GM18502 (cell line): Measurements from ENCODE around the gene PCSK6.
"Not testable (repeated sequence)": the region's sequence is repeated elsewhere in the genome, so short reads cannot be mapped to it uniquely, and the experiment has no call there.

Experiments
- ATAC-seq: cut with Tn5 transposase; IDR thresholded peaks from one replicate; pipeline ENCODE4 v1.9.1; 2021; ENCODE audit warnings: mild to moderate bottlenecking; ENCODE audit not compliant: unreplicated experiment, poor library complexity

The PCSK6 gene

GRCh38 chr15:101466188-101466587, 23.3 kb downstream of the PCSK6 start:
- ATAC-seq, result no peak

GRCh38 chr15:101464999-101465669, 24.4 kb downstream of the PCSK6 start:
- no peak for ATAC-seq

- ATAC-seq, result no peak
Measured at GRCh38 chr15:101464256-101464998, 25.1 kb downstream of the PCSK6 start.

- ATAC-seq, result not testable (repeated sequence)
Measured at GRCh38 chr15:101463696-101464095, 25.8 kb downstream of the PCSK6 start.

GRCh38 chr15:101463270-101463669, 26.2 kb downstream of the PCSK6 start:
- ATAC-seq, result no peak

DNA sequence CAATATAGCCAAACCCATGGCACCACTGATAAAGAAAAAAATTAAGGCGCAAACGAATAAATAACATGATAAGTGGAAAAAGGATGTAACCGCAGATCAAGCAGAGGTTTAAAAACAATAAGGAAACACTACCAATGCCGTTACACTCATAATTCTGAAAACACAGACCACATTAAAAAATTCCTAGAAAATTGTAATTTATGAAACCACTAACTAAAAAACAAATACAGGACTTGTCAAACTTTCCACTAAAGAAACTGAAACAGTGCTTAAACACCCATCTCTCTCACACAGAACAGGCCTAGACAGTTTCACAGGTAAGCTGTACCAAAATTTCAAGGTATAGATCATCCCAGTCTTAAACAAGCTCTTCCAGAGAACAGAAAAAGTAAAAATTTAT, 28.4 kb downstream of the PCSK6 start:
- no peak for ATAC-seq

DNA sequence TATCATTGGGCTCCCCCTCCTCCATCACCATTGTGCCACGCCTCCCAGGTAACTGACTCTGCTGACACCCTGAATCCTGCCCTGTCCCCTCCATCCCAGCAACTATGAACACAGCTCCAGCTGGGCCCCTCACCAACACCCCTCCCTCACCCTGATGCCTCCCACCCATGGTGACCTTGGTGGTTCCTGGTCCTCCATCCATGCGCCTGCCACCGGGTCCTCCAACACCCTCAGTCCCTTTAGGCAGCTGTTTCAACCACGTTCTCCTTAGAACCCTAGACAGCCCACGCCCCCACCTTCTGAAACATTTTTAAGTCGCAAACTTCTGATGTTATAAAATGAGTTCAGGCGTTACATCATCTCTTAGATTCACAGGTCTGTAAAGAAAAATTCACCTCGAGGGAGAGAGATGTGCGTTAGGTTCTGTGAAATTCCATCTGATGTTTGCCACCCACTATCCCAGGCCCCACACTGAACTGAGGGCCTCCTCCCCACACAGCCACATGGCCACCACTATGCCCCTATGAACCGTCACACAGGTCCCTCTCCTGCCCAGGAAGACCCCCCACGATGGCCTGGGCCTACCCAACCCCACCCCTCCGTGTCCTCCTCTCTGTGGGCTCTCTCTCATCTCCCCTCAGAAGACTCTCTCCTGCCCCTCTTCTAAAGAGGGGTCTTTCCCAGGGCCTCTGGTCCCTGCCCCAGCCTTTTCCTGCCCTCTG, 29.8 kb downstream of the PCSK6 start:
- ATAC-seq, result no peak

DNA sequence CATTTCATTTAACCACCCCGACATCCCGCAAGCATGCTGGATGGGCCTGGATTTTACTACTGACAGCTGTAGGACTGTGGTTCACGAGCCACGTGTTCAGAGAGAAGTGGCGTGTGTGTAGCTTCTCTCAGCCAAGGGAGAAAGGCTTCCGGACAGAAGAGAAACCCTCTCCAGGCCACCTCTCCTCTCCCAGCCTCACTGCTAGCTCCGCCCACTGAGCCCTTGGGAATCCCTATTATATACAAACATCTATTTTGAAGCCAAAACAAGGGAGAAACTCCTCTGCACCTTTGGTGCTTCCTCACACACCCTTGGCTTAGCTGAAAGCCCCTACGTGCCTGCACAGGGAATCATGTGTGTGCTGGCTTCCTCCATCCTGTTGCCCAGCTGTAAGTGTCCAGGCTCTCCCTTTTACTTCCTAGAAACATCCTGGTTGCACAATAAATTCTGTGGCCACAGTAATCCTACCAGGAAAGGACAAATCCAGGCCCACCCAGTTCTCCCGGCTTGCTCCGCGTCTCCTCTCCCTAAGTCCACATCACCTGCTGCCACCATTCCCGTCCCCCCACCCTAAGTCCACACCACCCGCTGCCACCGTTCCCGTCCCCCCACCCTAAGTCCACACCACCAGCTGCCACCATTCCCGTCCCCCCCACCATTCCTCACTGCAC, 30.5 kb downstream of the PCSK6 start:
- ATAC-seq, result no peak

DNA sequence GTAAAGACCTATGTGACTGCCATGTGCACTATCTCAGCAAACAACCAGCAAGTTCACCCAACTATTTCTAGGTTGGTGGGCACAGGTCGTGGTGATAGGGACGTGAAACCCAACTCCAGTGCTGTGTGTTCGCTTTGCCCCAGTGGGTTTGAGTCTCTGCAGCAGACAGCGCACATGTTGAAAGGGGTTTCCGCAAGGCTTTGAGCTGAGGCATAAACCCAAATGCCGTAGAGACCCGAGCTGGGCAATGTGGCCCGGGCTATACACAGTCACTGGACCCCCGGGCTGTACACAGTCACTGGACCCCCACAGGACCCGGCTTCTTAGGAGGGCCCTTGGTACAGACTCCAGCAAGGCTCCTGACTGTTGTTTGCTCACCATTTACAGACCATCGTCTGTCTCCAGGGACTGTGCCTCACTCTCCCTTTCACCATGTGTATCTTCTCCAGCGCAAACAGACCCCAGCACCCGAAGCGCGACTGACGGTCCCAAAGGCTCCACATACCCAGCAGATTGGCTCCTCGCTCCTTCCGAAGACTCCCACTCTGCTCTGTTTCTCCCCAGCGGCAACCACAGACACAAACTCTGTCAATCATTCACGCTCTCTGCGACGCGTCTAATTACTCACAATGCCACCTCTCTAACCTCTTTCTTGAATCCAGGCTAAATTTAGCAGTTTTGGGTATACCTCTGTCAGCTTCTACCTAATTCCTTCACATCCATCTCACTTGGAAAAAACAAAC, 31.2 kb downstream of the PCSK6 start:
- ATAC-seq, result no peak

GRCh38 chr15:101457696-101458095, 31.8 kb downstream of the PCSK6 start:
- no peak for ATAC-seq

GRCh38 chr15:101456057-101456739, 33.3 kb downstream of the PCSK6 start:
- no peak for ATAC-seq

- ATAC-seq, result no peak
Measured at GRCh38 chr15:101455291-101456025, 34.0 kb downstream of the PCSK6 start.

- not testable (repeated sequence) for ATAC-seq
Measured at GRCh38 chr15:101454781-101455180, 34.7 kb downstream of the PCSK6 start.

GRCh38 chr15:101454365-101454764, 35.1 kb downstream of the PCSK6 start:
- ATAC-seq, result no peak

- no peak for ATAC-seq
Measured at GRCh38 chr15:101453123-101454120, 36.1 kb downstream of the PCSK6 start.

DNA sequence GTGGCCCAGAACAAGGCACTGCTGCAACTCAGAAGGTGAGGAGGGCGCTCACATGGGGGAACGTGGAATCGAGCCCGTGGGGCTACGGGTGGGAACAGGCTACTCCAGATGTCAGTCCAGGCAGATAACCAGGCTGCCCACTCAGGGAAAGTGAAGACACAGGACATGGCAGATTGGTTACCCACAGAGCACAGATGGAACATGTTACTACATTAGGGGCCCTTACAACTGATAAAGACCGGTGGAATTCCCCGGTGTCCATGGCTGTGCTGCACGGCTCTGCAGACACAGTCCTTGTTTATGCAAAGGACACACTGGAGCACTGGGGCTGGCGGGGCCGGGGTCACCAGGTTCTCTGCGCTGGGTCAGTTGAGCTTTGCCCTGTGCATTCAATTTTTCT, 36.9 kb downstream of the PCSK6 start:
- ATAC-seq, result no peak

GRCh38 chr15:101451846-101452245, 37.7 kb downstream of the PCSK6 start:
- ATAC-seq, result no peak
